Ishikawa (cell line): ENCODE measurements around the gene TBC1D22A.

ENCODE experiments used
- EP300 ChIP-seq: IDR thresholded peaks from 2 replicates; pipeline ENCODE4 v1.6.1; 2012; ENCODE audit warnings: borderline replicate concordance
- NFIC ChIP-seq: IDR thresholded peaks from 2 replicates; pipeline ENCODE4 v1.6.1; 2012
- TAF1 ChIP-seq: IDR thresholded peaks from 2 replicates; pipeline ENCODE4 v1.6.1; 2012; ENCODE audit warnings: low read depth, mild to moderate bottlenecking
- TF ChIP-seq, protein P1 (sequence below): IDR thresholded peaks from 2 replicates; pipeline ENCODE4 v1.6.1; 2012; ENCODE audit warnings: low read depth, mild to moderate bottlenecking
- TF ChIP-seq, protein P2 (sequence below): IDR thresholded peaks from 2 replicates; pipeline ENCODE4 v1.6.1; 2012
- TF ChIP-seq, protein P3 (sequence below): IDR thresholded peaks from 2 replicates; pipeline ENCODE4 v1.6.1; 2012

DNA sequence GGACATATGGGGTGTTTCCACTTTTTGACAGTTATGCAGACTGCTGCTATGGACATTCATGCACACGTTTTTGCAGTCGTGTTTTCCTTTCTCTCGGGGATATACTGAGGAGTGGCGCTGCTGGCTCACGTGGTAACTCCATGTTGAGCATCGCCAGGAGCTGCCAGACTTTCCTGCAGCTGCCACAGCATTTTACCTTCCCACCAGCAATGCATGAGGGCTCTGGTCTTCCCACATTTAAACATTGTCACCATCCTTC lies 95.4 kb downstream of the TBC1D22A start:
- TF ChIP-seq EP300 (no peak), TAF1 (no peak), NFIC (no peak)
- TF ChIP-seq, protein P1, sequence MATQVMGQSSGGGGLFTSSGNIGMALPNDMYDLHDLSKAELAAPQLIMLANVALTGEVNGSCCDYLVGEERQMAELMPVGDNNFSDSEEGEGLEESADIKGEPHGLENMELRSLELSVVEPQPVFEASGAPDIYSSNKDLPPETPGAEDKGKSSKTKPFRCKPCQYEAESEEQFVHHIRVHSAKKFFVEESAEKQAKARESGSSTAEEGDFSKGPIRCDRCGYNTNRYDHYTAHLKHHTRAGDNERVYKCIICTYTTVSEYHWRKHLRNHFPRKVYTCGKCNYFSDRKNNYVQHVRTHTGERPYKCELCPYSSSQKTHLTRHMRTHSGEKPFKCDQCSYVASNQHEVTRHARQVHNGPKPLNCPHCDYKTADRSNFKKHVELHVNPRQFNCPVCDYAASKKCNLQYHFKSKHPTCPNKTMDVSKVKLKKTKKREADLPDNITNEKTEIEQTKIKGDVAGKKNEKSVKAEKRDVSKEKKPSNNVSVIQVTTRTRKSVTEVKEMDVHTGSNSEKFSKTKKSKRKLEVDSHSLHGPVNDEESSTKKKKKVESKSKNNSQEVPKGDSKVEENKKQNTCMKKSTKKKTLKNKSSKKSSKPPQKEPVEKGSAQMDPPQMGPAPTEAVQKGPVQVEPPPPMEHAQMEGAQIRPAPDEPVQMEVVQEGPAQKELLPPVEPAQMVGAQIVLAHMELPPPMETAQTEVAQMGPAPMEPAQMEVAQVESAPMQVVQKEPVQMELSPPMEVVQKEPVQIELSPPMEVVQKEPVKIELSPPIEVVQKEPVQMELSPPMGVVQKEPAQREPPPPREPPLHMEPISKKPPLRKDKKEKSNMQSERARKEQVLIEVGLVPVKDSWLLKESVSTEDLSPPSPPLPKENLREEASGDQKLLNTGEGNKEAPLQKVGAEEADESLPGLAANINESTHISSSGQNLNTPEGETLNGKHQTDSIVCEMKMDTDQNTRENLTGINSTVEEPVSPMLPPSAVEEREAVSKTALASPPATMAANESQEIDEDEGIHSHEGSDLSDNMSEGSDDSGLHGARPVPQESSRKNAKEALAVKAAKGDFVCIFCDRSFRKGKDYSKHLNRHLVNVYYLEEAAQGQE, result no peak
- TF ChIP-seq, protein P2, sequence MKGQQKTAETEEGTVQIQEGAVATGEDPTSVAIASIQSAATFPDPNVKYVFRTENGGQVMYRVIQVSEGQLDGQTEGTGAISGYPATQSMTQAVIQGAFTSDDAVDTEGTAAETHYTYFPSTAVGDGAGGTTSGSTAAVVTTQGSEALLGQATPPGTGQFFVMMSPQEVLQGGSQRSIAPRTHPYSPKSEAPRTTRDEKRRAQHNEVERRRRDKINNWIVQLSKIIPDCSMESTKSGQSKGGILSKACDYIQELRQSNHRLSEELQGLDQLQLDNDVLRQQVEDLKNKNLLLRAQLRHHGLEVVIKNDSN, result no peak
- TF ChIP-seq, protein P3, sequence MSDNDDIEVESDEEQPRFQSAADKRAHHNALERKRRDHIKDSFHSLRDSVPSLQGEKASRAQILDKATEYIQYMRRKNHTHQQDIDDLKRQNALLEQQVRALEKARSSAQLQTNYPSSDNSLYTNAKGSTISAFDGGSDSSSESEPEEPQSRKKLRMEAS, result no peak
